NCI-H748 treated with DMSO at 0.1 percent for 48 hours (cell line): Measurements from ENCODE around the gene HMCN1.

Source experiments
- DNase-seq: peaks from one replicate; lab custom pipeline; 2025; lab: John Stamatoyannopoulos, UW

The HMCN1 gene

DNA sequence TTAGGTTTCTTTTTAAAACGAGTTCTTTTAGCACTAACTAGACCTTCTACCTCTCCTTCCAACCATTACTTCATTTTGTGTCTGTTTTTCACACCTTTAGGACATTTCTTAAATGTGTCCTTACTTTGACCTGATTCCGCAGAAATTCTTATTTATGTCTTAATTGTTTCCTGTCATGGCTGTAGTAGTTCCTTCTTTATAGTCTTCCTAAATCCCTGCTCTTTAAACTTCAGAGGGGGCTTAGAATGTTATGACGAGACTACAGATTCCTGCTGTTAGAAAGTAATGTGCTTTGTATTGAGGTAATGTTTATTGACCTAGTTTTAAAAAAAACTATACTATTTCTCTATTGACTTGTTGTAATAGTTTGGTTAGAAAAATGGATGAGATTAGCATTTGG lies 70.4 kb downstream of the HMCN1 start:
- no peak for DNase-seq

GRCh38 chr1:185807275-185807674 lies 73.1 kb downstream of the HMCN1 start:
- DNase-seq = no peak

DNA sequence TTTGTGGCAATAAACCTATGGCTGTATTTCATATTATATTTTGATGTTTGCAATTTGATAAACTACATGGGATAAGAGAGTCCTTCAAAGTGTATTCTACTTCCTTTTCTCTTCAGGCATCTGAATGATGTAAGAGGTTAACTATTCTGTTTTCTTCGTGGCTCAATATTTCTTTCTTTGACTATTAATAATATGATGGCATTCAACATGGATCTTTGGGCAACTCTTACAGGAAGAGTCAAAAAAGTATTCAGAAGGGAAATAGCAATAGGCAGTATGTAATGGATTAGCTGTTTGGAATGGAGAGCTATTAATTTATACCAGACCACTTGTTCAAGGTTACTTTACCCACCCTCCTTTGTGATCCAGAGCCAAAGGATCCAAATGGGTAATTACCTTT lies 74.4 kb downstream of the HMCN1 start:
- no peak for DNase-seq

- no peak for DNase-seq
Measured at GRCh38 chr1:185811073-185811709, 77.0 kb downstream of the HMCN1 start.

DNA sequence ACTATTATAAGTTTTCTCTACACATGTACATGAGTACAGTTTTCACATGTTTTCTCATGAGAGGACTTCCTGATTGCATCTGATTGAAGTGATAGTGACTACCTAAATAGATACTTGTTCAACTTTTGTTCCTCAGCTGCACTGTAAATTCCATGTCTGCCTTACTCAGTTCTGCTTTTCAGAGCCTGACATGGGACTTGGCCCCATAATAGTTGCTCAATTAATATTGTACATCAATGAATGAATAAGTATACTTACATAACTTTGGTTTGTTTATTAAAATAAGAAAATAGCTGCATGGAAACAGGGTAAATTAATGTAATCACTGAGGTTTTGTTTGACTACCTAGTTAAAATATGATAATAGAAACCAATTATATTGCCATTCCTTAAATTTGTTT lies 78.7 kb downstream of the HMCN1 start:
- DNase-seq = no peak

DNA sequence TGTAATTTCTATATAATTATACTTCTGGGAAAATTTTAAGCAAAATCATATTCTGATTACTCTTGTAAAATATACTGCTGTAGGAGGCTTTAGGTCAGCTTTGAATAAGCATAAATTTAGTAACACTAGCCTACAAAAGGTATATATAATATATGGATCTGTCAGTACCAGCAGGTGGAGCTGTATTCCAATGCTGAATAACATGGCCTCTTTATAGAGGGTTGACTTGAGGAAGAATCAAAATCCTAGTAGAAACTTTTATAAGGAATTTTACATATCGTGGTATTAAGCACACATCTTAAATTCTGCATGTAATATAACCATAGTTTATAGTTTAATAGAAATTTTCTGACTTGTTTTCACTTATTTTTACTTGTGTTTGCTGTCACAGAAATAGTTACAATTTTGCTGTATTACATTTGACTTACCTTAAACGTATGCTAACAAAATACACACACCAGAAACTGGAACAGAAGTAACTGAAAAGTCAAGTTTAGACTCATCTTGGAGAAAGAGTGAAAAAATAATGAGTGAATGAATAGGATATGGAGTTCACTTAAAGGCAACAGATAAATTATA lies 79.3 kb downstream of the HMCN1 start:
- peak; percentile 17 for DNase-seq

GRCh38 chr1:185816460-185816859 lies 82.3 kb downstream of the HMCN1 start:
- DNase-seq = no peak

DNA sequence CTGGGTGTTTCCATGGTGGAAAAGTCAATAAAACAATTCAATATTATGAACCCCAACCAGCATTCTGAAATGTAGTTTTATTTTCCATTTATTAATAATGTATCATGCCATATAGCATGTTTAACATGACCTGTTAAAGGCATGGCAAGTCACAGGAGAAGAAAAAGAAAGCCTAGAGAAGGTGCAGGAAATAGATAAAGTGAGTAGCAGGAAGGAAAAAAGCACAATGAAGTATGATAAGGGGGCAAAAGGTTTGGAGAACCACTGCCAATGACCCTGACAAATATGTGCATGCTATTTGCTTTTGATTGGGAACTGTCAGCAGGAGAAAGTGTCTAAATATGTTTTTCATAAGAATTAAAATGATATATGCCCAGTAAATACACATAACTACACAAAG lies 85.6 kb downstream of the HMCN1 start:
- no peak for DNase-seq

GRCh38 chr1:185821612-185822385 lies 87.6 kb downstream of the HMCN1 start:
- DNase-seq = no peak

- no peak for DNase-seq
Measured at GRCh38 chr1:185823467-185823866, 89.3 kb downstream of the HMCN1 start.

DNA sequence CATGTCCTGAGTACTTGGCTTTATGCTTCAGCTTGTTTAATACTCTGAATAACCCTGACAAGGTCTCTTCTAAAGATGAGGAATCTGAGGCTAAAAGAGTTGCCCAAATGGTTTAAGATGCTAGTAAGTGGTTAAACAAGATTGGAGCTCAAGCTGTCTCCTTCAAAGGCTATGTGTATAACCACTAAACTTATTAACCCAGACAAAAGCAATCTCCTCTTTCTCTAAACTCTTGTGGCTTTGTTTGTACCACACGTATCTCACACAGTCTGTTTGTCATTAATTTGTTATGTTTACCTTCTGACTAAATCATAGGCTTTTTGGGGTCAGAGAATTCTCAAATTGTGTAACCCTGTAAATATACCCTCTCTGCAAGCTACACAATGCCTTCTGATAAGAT lies 89.9 kb downstream of the HMCN1 start:
- DNase-seq = no peak

GRCh38 chr1:185825556-185825955 lies 91.4 kb downstream of the HMCN1 start:
- no peak for DNase-seq

DNA sequence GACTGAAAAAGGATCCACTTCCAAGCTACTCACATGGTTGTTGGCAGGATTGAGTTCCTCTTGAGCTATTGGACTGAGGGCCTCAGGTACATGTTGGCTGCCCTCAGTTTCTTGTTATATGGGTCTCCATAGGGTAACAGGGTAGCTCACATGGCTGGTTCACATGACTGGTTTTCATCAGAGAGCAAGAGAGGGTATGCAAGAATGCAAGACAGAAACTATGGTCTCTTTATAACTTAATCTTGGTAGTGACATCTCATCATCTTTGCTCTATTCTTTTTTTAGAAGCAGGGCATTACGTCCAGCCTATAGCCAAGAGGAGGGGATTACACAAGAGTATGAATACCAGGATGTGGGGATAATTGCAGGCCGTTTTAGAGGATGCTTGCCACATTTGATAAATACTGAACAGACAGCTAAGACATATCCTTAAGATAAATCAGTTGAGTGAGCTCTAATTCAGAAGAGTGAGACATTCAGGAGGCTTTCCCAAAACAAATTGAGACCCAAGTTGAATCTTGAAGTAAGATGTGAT lies 100.2 kb downstream of the HMCN1 start:
- DNase-seq = no peak

- no peak for DNase-seq
Measured at GRCh38 chr1:185835191-185835590, 101.0 kb downstream of the HMCN1 start.

DNA sequence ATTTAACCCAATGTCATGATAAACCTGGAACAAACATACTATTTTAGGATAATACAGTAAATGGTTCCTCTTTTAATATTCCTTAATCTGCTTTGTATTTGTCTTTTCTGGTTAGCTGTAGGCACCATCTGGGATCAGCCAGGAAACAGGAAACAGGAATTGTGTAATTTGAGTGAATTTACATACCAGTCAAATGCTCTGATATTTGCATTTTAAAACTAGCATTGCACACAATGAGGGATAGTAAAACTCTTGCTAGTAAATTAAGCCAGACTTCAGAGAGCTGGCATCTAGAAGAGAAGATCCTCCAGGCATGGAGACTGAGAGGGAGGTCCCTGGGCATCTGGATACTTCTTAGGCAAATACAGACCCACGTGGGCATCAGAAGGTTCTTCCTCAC lies 103.5 kb downstream of the HMCN1 start:
- no peak for DNase-seq

- DNase-seq = no peak
Measured at GRCh38 chr1:185838111-185838510, 103.9 kb downstream of the HMCN1 start.

DNA sequence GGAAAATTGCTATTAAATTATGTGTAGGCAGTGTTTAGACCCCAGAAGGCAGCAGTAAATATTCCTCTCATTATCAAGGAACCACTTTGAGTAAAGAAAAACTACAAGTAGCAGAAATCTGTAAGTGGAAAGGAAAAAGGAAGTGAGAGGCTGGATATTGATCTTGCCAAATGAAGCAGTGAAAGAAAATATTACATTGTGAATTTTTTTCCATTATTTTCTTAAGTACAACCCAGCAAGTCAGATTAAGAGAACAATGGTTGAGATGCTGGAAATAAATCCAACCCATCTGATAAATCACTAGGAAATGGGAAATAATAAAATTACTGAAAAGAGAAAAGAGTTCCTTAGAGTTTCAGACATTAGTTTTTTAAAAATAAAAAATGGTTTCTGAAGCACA lies 106.7 kb downstream of the HMCN1 start:
- no peak for DNase-seq

DNA sequence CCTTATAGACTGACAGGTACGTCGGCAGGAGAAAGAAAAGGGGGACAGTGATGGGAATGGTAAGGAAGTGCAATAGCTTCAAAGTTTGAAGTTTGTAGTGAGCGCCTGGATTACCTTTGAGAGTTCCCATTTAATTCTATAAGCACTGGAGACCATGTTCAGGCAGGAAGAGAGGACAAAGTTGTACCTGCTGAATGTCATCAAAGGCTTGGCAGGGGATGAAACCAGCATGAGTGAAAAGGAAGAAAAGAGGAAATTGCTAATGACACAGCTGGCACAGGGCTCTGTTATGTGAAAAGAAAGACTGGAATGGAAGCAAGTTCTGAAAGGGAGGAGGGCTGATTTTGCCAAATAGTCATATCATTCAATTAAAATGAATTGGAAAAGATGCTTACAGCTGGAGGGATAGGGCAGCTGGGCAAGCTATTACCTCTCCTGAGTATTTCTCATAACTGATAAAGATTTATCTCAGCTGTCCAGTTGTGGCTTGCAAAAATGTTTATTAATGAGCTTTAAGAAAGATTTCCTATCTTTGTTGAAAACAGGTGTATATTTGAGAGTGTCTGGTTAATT lies 109.2 kb downstream of the HMCN1 start:
- no peak for DNase-seq

- no peak for DNase-seq
Measured at GRCh38 chr1:185843986-185844385, 109.8 kb downstream of the HMCN1 start.

GRCh38 chr1:185846672-185847444 lies 112.7 kb downstream of the HMCN1 start:
- DNase-seq = no peak

- DNase-seq = no peak
Measured at GRCh38 chr1:185849014-185849413, 114.8 kb downstream of the HMCN1 start.

DNA sequence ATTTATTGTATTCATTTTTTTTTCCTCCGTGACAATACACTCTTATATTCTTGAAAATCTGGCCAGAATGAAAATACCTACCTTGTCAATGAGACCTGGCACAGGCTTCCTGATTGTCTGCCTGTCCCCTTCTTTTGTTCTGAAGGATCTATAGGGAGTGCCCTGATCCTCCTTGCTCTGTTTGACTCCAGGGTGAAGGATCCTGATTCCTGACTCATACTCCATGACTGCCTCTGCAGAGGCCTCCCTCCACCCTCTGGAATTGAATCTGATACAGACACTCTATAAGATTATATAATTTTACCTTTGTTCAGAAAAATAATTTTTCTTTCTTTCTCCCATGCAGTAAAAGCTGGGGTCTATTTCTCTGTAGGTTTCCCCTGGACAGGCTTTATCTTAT lies 116.2 kb downstream of the HMCN1 start:
- DNase-seq = no peak
